Epithelial cell of esophagus (primary cell): ENCODE measurements around the gene FGF16.
A peak's percentile ranks its signal among the peaks of the same experiment; 100 is the strongest.

Experiments used
- DNase-seq: peaks from one replicate; pipeline ENCODE4 v3.0.0; 2010; ENCODE audit warnings: low read depth
- H3K4me3 ChIP-seq: 2 replicates; pipeline ENCODE4 v1.5.1; 2011; ENCODE audit warnings: mild to moderate bottlenecking, low read length, control low read depth
- CTCF ChIP-seq: IDR thresholded peaks from 2 replicates; pipeline ENCODE4 v1.5.1; 2011; ENCODE audit warnings: low read depth, mild to moderate bottlenecking, low read length, control low read depth, inconsistent platforms; ENCODE audit not compliant: insufficient read depth; ENCODE audit errors: missing control alignments

The FGF16 gene

GRCh38 chrX:77422891-77423648, 24.1 kb upstream of the FGF16 start:
- H3K4me3 ChIP-seq, result no peak overlapping the region
- TF ChIP-seq CTCF, result no peak
- no peak for DNase-seq

- peak; percentile 28 for DNase-seq
Measured at GRCh38 chrX:77426811-77427210, 20.4 kb upstream of the FGF16 start.

GRCh38 chrX:77427611-77428010, 19.6 kb upstream of the FGF16 start:
- H3K4me3 ChIP-seq, result no peak overlapping the region
- TF ChIP-seq CTCF, result no peak
- DNase-seq, result no peak

More at GRCh38 chrX:77426811-77427210, 20.4 kb upstream of the FGF16 start:
- TF ChIP-seq CTCF, result no peak
- H3K4me3 ChIP-seq, result no peak overlapping the region

- no peak for DNase-seq
- H3K4me3 ChIP-seq, result no peak overlapping the region
- no peak for TF ChIP-seq CTCF
Measured at GRCh38 chrX:77428551-77428950, 18.6 kb upstream of the FGF16 start.

GRCh38 chrX:77431227-77431626, 16.0 kb upstream of the FGF16 start:
- DNase-seq, result no peak
- no peak for TF ChIP-seq CTCF
- H3K4me3 ChIP-seq, result no peak overlapping the region

- no peak for DNase-seq
- H3K4me3 ChIP-seq, result no peak overlapping the region
- no peak for TF ChIP-seq CTCF
Measured at GRCh38 chrX:77433001-77433400, 14.2 kb upstream of the FGF16 start.

- TF ChIP-seq CTCF, result no peak
- peak; percentile 35 for DNase-seq
- H3K4me3 ChIP-seq, result no peak overlapping the region
Measured at GRCh38 chrX:77434962-77435361, 12.2 kb upstream of the FGF16 start.
